Caco-2 (cell line): Measurements from ENCODE around the gene CCR2. TPM values are rescaled to one million over a fixed set of nuclear protein-coding genes. Genes with fewer than 3 reads are reported as not detected.

Source experiments
- BruUV-seq: library from RNA; stranded (reverse); fragments of 400-500 nt; replicated peaks from 2 replicates; lab custom pipeline; 2021; lab: Mats Ljungman, UMichigan
- CTCF ChIA-PET: fragments of 300-600 bp; sonication (Branson Sonifier 250); formaldehyde crosslinking; loops from one replicate; lab custom pipeline; 2022; ENCODE audit warnings: antibody characterized with exemption; lab: Charles Lee
- POLR2A ChIA-PET: fragments of 300-600 bp; sonication (Branson Sonifier 250); formaldehyde crosslinking; loops from one replicate; lab custom pipeline; 2022; ENCODE audit warnings: antibody characterized with exemption; lab: Charles Lee
- DNase-seq, 2 experiments: peaks; one replicate each; pipeline versions ENCODE4 v3.0.0 to v3.0.0-alpha.2; 2020 to 2022
- H3K27me3 ChIP-seq: replicated peaks from 2 replicates; pipeline ENCODE4 v1.6.0; 2011; ENCODE audit warnings: low read length; ENCODE audit not compliant: control insufficient read depth, insufficient read depth
- H3K36me3 ChIP-seq: 2 replicates; pipeline ENCODE4 v1.5.1; 2011; ENCODE audit warnings: low read length; ENCODE audit not compliant: control insufficient read depth, insufficient read depth
- H3K4me1 ChIP-seq: fragments of 250-450 bp; sonication (Bioruptor Pico); 2 replicates; pipeline ENCODE4 v1.5.1; 2020; ENCODE audit warnings: mild to moderate bottlenecking
- H3K4me3 ChIP-seq: 2 replicates; pipeline ENCODE4 v1.5.1; 2011; ENCODE audit warnings: low read depth, mild to moderate bottlenecking, control low read depth, low read length
- H3K9me3 ChIP-seq: fragments of 250-450 bp; sonication (Bioruptor Pico); 2 replicates; pipeline ENCODE4 v1.5.1; 2020; ENCODE audit warnings: mild to moderate bottlenecking, moderate library complexity
- H3K27ac Mint-ChIP-seq: one replicate; pipeline ENCODE4 v1.8.0; 2022; ENCODE audit warnings: mixed read lengths; ENCODE audit not compliant: unreplicated experiment
- H3K27me3 Mint-ChIP-seq: one replicate; pipeline ENCODE4 v1.8.0; 2022; ENCODE audit warnings: mixed read lengths; ENCODE audit not compliant: insufficient read depth, unreplicated experiment
- H3K36me3 Mint-ChIP-seq: one replicate; pipeline ENCODE4 v1.8.0; 2022; ENCODE audit warnings: mild to moderate bottlenecking, mixed read lengths; ENCODE audit not compliant: insufficient read depth, unreplicated experiment
- H3K4me1 Mint-ChIP-seq: one replicate; pipeline ENCODE4 v1.8.0; 2022; ENCODE audit warnings: low read depth, mixed read lengths; ENCODE audit not compliant: unreplicated experiment
- H3K4me3 Mint-ChIP-seq: one replicate; pipeline ENCODE4 v1.8.0; 2022; ENCODE audit warnings: mild to moderate bottlenecking, moderate library complexity, mixed read lengths; ENCODE audit not compliant: unreplicated experiment
- H3K9me3 Mint-ChIP-seq: one replicate; pipeline ENCODE4 v1.8.0; 2022; ENCODE audit warnings: mixed read lengths; ENCODE audit not compliant: unreplicated experiment
- intact Hi-C: fragments of 100-400 bp; cut with micrococcal nuclease; formaldehyde crosslinking; loops from one replicate; pipeline ENCODE4 v1.10.0; 2022; ENCODE audit not compliant: unreplicated experiment
- total RNA-seq: library from RNA; stranded (reverse); gene quantifications from 2 replicates; pipeline ENCODE4 v1.2.3, GENCODE V29; 2022
- TF ChIP-seq, protein P1 (sequence below), 2 experiments: fragments of 200-600 bp in 1 of 2; IDR thresholded peaks; 1 replicate in 1 of 2; 2 replicates in 1 of 2; pipeline versions ENCODE4 v1.5.1 to v1.8.0; 2011 to 2022; ENCODE audit warnings: antibody characterized with exemption in 1 of 2, control low read depth in 1 of 2, inconsistent platforms in 1 of 2, low read depth in 1 of 2, low read length in 1 of 2, mild to moderate bottlenecking in 1 of 2, moderate library complexity in 1 of 2; ENCODE audit not compliant: insufficient read depth in 1 of 2, severe bottlenecking in 1 of 2, unreplicated experiment in 1 of 2

CCR2 gene
- total RNA-seq, 1 experiment from 2014 or later: not detected

DNA sequence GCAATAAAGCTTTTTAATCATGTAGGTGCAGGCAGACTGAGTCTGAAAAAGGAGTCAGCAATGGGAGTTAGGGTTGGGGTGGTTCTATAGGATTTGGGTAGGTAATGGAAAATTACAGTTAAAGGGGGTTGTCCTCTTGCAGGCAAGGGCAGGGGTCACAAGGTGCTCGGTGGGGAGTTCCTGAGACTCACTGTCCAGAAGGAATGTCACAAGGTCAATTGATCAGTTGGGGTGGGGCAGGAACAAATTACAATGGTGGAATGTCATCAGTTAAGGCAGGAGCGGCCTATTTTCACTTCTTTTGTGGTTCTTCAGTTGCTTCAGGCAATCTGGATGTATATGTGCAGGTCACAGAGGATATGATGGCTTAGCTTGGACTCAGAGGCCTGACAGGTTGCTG, 39.1 kb downstream of the CCR2 start:
- no peak for DNase-seq
- Mint-ChIP-seq H3K4me1 (peaks cover 24% of the 10 kb centered on the region), H3K27ac (peak overlapping the region; percentile 1), H3K27me3 (no peaks in the 10 kb centered on the region), H3K4me3 (no peak overlapping the region), H3K9me3 (no peaks in the 10 kb centered on the region), H3K36me3 (peaks cover 5% of the 10 kb centered on the region)
- POLR2A ChIA-PET: no interaction called here
- BruUV-seq: no TSS peak
- Histone ChIP-seq H3K27me3 (no peaks in the 10 kb centered on the region), H3K4me1 (peaks cover 8% of the 10 kb centered on the region; the same call in 1 of the 2 replicates), H3K36me3 (no peaks in the 10 kb centered on the region), H3K9me3 (no peaks in the 10 kb centered on the region), H3K4me3 (no peak overlapping the region)
- CTCF ChIA-PET: no interaction called here
- intact Hi-C loops: no loop called here
- TF ChIP-seq, protein P1, sequence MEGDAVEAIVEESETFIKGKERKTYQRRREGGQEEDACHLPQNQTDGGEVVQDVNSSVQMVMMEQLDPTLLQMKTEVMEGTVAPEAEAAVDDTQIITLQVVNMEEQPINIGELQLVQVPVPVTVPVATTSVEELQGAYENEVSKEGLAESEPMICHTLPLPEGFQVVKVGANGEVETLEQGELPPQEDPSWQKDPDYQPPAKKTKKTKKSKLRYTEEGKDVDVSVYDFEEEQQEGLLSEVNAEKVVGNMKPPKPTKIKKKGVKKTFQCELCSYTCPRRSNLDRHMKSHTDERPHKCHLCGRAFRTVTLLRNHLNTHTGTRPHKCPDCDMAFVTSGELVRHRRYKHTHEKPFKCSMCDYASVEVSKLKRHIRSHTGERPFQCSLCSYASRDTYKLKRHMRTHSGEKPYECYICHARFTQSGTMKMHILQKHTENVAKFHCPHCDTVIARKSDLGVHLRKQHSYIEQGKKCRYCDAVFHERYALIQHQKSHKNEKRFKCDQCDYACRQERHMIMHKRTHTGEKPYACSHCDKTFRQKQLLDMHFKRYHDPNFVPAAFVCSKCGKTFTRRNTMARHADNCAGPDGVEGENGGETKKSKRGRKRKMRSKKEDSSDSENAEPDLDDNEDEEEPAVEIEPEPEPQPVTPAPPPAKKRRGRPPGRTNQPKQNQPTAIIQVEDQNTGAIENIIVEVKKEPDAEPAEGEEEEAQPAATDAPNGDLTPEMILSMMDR (IDR thresholded peaks at IDR 0.05; ENCODE audit: insufficient read depth in 1 of 2, low read depth in 1 of 2, low read length in 1 of 2, severe bottlenecking in 1 of 2, unreplicated experiment in 1 of 2): no peak

DNA sequence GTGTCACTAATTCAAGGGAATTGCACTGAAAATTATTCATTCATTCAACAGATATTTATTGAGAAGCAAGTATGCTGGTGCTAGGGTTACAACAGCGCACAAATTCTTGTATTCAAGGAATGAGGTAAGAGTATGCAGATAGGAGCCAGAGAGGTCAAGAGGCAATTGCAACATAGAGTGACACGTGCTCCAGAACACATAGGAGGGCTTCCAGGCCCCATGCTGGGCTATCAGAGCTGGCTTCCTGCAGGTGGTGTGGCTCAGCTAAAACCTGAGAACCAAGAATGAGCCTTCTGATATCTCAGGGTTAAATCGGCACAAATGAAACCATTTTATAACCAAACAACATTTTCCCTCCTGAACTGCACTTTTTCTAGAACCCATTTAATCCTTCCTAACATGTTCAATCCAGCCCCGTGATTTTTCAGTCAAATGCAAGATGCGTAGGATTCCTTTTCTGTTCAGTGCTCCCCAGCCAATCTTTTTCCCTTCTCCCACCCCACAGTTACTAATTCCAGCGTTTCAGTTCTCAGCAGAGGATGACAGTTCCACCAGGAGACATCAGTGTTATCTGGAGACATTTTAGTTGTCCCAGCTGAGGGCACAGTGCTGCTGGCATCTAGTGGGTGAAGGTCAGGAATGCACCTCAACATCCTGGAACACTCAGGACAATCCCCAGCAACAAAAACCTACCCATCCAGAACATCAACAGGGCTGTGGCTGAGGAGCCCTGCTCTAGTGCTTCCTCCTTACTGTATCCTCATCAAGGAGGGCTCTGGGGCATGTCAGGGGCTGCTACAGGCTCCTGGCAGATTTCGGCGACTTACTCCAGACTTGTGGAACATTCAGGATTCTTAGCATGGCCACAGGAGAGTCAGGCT, 39.9 kb downstream of the CCR2 start:
- CTCF ChIA-PET: no interaction called here
- no TSS peak for BruUV-seq

DNA sequence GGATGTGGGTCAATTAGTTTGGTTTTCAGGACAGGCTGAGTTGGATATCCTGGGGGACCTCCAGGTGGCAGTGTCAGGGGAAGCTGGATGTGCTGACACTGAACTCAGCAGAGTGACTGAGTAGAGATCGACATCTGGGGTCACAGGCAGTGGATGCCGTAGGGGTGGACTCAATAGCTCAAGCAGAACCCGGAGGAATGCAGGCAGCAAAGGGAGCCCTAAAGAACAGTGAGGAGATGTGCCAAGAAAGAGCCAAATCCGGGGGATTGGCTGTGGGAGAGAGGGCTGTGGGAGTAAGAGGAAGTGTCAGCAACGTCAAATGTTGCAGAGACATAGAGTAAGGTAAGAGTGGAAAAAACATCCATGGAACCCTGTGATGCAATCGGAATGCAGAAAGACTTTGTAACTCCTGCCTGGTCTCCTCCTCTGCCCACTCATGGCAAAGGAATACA, 41.3 kb downstream of the CCR2 start:
- DNase-seq: no peak
- H3K27ac Mint-ChIP-seq: peak overlapping the region; percentile 6

More for the DNA sequence above, 39.9 kb downstream of the CCR2 start:
- Mint-ChIP-seq H3K4me1 (peaks cover 24% of the 10 kb centered on the region), H3K36me3 (peaks cover 5% of the 10 kb centered on the region), H3K27me3 (no peaks in the 10 kb centered on the region), H3K4me3 (no peak overlapping the region), H3K27ac (no peak overlapping the region), H3K9me3 (no peaks in the 10 kb centered on the region)
- Histone ChIP-seq H3K27me3 (no peaks in the 10 kb centered on the region), H3K9me3 (no peaks in the 10 kb centered on the region), H3K4me3 (no peak overlapping the region), H3K36me3 (no peaks in the 10 kb centered on the region), H3K4me1 (peaks cover 8% of the 10 kb centered on the region; the same call in 1 of the 2 replicates)
- intact Hi-C loops: no loop called here
- POLR2A ChIA-PET: no interaction called here
- peak; percentile 40 to 59 for DNase-seq
- TF ChIP-seq, protein P1 (IDR thresholded peaks at IDR 0.05; ENCODE audit: insufficient read depth in 1 of 2, low read depth in 1 of 2, low read length in 1 of 2, severe bottlenecking in 1 of 2, unreplicated experiment in 1 of 2): no peak

More for the DNA sequence above, 41.3 kb downstream of the CCR2 start:
- Mint-ChIP-seq H3K9me3 (no peaks in the 10 kb centered on the region), H3K27me3 (no peaks in the 10 kb centered on the region), H3K4me1 (peaks cover 24% of the 10 kb centered on the region), H3K36me3 (peaks cover 5% of the 10 kb centered on the region), H3K4me3 (no peak overlapping the region)
- TF ChIP-seq, protein P1 (IDR thresholded peaks at IDR 0.05; ENCODE audit: insufficient read depth in 1 of 2, low read depth in 1 of 2, low read length in 1 of 2, severe bottlenecking in 1 of 2, unreplicated experiment in 1 of 2): peak in 1 of 2 experiments; percentile 19
- intact Hi-C loops: no loop called here
- Histone ChIP-seq H3K4me3 (no peak overlapping the region), H3K27me3 (no peaks in the 10 kb centered on the region), H3K36me3 (no peaks in the 10 kb centered on the region), H3K9me3 (no peaks in the 10 kb centered on the region), H3K4me1 (peaks cover 8% of the 10 kb centered on the region)
- BruUV-seq: no TSS peak
- ChIA-PET CTCF (no interaction called here), POLR2A (no interaction called here)
